Suppressor macrophage treated with lipopolysaccharide for 4 hours (primary cell): ENCODE measurements around the gene FBN3.
A peak's percentile ranks its signal among the peaks of the same experiment; 100 is the strongest.

Source experiments
- DNase-seq: peaks from one replicate; pipeline ENCODE4 v3.0.0-alpha.2; 2020

The FBN3 gene

GRCh38 chr19:8087876-8088275, 61.5 kb downstream of the FBN3 start:
- DNase-seq = no peak

GRCh38 chr19:8086849-8087248, 62.5 kb downstream of the FBN3 start:
- no peak for DNase-seq

DNA sequence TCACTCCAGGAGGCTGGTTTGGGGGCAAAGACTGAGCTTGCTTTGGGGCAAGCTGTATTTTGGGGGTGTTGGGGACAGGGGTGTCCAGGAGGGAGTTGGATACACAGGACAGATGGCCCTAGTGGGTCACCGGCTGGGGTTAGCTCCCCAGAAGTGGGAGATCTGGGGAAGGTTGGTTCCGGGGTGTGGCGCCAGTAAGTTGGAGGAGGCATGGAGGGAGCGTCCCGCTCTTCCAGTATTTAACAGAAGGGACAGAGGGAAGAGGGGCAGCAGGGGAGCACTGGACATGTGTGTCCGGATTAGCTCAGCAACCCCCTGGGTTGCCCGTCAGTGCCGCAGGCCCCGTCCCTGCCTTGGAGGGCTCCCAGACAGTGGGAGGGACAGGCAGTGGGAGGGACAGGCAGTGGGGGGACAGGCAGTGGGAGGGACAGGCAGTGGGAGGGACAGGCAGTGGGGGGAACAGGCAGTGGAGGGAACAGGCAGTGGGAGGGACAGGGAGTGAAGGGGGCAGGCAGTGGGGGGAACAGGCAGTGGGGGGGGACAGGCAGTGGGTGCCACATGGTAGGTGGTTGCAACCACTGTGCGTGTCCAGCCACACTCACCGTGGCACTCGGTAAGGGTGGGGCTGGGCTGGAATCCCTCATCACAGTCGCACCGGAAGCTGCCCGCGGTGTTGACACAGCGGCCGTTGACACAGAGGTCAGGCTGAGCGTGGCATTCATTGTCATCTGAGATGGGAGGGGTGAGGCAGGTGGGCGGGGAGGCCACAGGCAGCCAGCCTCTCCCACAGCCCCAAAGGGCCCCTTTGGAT, 63.6 kb downstream of the FBN3 start:
- DNase-seq = no peak

DNA sequence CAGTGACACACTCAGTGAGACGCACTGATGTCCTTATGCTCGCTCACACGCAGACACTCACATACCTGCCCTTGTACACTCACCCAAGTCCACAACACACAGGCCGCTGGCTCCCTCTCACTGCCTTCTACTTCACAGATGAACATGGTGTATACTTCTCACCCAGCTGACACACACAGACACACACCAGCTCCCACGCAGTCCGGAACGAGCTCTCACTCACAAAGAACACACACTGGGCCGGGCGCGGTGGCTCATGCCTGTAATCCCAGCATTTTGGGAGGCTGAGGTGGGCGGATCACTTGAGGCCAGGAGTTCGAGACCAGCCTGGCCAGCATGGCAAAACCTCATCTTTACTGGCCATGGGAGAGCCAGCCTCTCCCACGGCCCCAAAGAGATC, 65.2 kb downstream of the FBN3 start:
- no peak for DNase-seq

GRCh38 chr19:8083141-8083540, 66.3 kb downstream of the FBN3 start:
- DNase-seq = no peak

DNA sequence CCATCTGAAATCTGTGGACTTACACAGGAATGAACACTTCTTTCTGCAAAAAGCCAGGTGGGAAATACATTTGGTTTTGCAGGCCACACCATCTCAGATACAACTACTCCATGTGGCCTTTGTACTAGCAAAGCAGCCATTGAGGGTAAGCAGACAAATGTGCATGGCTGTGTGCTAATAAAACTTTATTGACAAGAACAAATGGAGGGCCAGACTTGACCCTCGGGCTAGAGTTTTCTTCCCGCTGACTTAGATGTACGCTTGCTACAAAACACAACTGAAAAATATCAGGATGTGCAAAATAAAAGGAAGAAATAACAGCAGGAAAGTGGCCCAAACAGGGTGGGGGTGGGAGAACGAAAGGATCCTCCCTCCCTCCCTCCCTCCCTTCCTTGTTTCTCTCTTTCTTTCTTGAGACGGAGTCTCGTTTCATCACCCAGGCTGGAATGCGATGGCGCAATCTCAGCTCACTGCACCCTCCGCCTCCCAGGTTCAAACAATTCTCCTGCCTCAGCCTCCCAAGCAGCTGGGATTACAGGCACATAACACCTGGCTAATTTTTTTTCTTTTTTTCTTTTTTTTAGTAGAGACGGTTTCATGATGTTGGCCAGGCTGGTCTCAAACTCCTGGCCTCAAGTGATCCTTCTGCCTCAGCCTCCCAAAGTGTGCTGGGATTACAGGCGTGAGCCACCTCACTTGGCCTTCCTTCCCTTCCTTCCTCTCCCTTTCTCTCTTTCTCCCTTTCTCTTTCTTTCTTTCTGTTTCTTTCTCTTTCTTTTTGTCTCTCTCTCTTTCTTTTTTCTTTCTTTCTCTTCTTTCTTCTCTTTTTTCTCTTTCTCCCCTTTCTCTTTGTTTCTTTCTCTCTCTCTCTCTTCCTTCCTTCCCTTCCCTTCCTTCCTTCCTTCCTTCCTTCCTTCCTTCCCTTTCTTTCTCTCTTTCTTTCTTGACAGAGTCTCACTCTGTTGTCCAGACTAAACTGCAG, 67.5 kb downstream of the FBN3 start:
- no peak for DNase-seq

DNA sequence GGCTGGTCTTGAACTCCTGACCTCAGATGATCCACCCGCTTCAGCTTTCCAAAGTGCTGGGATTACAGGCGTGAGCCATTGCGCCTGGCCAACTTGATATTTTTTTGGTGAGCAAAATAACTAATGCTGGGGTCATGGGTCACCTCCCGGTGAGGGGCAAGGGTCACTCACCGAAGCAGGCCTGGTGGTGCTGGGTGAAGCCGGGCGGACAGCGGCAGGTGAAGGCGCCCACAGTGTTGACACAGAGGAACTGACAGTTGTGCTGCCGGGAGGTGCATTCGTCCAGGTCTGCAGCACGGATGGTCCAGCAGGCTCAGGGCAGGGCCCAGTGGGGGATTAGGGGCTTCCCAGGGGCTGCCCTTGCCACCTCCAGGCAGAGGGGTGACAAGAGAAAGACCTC, 68.6 kb downstream of the FBN3 start:
- DNase-seq = no peak

DNA sequence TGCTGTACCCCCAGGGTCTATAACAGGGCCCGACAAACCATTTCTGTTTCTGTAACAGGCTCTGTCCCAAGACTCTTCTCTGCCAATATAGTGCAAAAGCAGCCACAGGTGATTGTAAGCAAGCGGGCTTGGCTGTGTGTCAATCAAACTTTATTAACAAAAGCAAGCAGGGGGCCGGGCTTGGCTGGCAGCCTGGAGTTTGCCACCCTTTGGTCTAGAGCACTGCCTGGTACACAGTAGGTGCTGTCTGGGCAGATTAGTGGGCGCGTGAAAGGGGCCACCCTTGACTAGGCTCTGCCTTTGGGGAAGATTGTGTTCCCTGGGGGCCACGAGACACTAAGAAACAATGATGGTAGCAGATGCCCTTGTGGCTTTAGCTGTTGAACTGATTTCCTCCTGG, 69.4 kb downstream of the FBN3 start:
- no peak for DNase-seq

GRCh38 chr19:8075158-8076074, 74.0 kb downstream of the FBN3 start:
- no peak for DNase-seq

DNA sequence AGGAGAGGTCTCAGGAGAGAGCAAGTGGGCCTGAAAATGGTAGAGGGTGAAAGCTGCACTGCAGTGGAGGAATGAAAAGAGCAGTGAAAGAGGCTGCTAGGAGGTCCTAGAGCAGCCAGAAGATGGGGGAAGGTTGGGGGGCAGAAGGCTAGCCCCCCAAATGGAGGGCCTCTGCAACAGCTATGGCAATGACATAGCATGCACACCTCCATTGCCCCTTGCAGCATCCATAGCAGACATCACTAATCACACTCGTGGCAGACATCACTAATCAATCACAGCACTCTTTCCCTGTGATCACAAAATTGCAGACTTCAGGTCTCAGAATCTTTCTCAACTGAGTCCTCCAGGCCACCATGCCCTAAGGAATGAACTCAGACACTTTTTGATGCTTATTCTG, 74.9 kb downstream of the FBN3 start:
- no peak for DNase-seq

DNA sequence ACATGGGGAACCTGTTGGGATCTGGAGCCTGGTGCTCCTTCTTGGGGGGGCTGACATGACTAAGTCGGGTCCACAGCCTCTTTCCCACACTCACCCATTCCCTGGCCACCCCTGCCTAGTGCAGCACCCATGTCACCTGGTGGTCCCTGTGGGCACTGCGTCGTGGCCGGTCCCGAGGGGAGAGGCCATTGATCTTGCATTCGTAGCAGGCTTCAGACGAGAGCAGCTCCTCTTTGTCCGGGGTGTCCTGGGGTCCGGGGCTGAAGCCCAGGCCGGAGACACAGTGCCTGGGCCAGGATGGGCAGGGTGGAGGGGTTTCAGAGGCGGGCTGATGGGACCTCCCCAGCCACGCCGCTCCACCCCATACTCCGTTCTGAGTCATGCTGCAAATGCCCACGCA, 77.5 kb downstream of the FBN3 start:
- no peak for DNase-seq

DNA sequence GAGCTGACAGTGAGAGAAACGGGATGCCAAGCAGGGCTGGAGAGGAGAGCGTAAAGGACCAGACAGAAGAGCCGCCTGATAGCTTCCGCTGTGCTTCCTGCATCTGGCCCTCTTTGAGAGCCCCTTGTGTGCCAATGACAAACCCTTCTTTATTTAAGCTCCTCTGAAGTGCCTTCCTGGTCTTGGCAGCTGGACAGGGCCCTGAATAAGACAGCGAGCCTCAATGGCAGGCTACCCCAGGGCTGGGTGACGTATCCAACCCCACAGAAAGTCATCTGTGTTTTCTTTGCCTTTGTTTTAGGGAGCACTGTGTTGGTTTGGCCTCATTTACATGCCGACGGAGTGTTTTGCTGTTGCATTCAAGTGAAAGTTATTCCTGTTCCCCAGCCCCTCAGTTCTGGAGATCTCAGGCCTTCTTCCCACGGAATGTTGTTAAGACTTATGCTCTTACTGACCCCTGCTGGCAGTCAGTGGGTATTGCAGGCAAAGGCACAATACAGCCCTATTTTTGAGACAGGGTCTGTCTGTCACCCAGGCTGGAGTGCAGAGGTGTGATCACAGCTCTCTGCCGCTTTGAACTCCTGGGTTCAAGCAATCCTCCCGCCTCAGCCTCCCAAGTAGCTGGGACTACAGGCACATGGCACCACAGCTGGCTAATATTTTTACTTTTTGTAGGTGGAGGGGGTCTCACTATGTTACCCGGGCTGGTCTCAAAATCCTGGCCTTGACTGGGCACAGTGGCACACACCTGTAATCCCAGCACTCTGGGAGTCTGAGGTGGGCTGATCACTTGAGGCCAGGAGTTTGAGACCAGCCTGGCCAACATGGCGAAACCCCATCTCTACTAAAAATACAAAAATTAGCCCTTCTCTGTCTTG, 80.1 kb downstream of the FBN3 start:
- DNase-seq = peak; percentile 52

DNA sequence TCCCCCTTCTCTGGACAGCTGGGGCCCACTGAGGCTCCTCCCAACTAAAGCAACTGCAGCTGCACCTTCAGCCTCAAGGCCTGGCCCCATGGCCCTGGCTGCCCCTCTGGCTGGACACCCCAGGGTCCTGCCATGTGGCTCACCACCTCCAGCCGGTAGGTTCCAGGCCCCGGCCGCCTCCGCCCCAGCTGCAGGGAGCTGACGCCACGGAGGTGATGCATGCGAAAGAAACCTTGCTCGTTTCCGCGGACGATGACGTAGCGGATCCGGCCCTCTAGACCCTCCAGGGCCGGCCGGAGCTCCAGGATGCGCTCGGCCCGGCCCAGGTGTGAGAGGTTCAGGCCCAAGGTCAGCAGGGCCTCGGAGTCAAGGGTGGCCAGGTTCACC, 83.5 kb downstream of the FBN3 start:
- no peak for DNase-seq

GRCh38 chr19:8064911-8065874, 84.2 kb downstream of the FBN3 start:
- peak; percentile 34 for DNase-seq

DNA sequence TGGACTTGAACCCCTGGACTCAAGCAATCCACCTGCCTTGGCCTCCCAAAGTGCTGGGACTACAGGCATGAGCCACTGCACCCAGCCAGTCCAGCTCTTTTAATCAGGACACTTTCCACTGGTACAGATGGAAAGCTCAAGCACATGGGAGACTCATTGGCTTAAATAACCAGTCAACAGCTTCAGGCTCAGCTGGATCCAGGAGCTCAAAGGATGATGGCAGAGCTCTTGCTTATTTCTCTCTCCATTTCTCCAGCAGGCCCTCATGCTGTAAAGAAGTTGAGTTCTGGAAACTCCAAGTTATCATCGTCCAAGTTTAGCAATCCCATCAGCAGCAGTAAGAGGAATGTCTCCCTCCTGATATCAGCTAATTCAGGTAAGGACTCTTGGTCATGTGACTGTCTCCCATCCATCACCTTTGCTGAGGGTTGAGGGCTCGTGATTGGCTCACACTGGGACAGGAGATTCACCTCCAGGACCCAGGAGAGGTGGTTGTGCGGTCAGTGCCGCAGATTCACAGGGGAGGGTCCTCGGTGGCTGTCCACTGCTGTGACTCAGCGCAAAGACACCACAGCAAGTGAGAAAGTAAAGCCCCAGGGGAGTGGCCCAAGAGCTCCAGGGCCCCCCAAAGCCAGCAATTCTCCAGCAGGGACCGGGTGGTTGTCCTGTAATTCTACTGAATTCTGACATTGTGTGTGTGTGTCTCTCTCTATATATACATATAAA, 91.7 kb downstream of the FBN3 start:
- DNase-seq = no peak

GRCh38 chr19:8056533-8056932, 92.9 kb downstream of the FBN3 start:
- no peak for DNase-seq

DNA sequence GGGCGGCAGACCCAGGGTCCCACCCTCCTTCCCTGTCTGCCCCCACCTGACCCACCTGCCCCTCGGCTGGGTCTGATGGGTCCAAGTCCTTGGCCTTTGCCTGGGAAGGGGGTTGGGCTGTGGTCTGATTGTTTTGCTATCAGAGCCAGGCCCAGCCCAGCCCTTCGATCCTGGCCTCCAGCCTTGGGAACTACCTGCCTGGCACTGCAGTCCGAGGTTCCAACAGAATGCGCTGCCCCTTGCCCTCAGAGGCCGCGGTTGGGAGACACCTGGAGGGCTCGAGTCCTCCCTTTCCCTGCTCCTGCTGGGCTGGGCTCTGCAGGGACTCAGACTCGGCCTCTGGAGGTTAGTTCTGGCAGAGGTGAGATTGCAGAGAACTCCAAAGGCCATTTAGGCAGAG, 95.2 kb downstream of the FBN3 start:
- no peak for DNase-seq

- DNase-seq = no peak
Measured at GRCh38 chr19:8052464-8052859, 96.9 kb downstream of the FBN3 start, which contains the start of gene CCL25. Gene CCL25 (plus strand): TSS chr19:8052760. CDS start chr19:8053050, 290 bp downstream.

DNA sequence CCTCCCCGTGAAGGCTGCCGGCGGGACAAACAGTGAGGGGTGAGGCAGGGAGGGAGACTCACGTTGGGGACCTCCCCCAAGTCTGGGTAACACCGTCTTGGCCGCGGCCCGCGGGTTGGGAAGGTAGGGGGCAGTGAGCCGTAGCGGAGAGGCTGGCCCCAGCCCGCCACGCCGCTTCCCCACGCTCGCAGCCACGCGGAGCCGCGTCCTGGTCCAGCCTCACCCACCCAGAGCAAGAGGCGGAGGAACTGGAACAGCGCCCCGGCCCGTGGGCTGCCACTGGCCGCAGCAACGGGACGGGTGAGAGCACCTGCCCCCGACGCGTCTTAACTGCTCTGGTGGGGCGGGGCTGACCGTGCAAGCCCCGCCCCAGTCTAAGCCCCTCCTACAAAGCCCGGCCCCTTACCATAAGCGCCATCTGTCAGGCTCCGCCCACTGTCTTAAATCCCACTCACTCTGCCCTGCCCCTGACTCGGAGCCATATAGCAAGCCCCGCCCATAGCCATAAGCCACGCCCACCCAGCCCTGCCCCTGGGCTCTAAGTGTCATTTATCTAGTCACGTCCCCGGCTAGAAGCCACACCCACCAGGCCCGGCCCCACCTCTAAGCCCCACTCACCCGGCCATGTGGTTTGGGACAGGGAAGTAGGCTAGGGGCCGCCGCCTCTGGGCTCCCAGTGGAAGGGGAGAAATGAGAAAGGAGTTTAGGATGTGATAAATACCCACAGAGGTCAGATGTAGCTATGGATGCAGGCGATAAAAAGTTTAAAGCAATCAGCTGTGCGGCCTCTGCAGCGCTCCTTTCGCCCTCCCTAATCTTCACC, 98.9 kb downstream of the FBN3 start:
- peak; percentile 98 for DNase-seq
